GM06990 (cell line): ENCODE measurements around the gene DPH6.

Experiments used
- DNase-seq: peaks from one replicate; pipeline ENCODE4 v3.0.0-alpha.2; 2011; ENCODE audit not compliant: insufficient read length; ENCODE audit errors: extremely low read depth
- H3K27me3 ChIP-seq: replicated peaks from 2 replicates; pipeline ENCODE4 v1.6.0; 2011; ENCODE audit warnings: low read length; ENCODE audit not compliant: control insufficient read depth, insufficient read depth
- H3K36me3 ChIP-seq: 2 replicates; pipeline ENCODE4 v1.5.1; 2011; ENCODE audit warnings: low read length; ENCODE audit not compliant: control insufficient read depth, insufficient read depth
- H3K4me3 ChIP-seq: replicated peaks from 2 replicates; pipeline ENCODE4 v1.5.1; 2011; ENCODE audit warnings: low read depth, mild to moderate bottlenecking, control low read depth, low read length
- CTCF ChIP-seq: IDR thresholded peaks from 2 replicates; pipeline ENCODE4 v1.5.1; 2011; ENCODE audit warnings: low read length, control low read depth, mild to moderate bottlenecking, inconsistent platforms; ENCODE audit not compliant: insufficient read depth, poor library complexity, severe bottlenecking

DPH6 gene

GRCh38 chr15:35522061-35522460 is 23.9 kb downstream of the DPH6 start:
- no peak for TF ChIP-seq CTCF
- DNase-seq, result no peak
- Histone ChIP-seq H3K27me3 (no peaks in the 10 kb centered on the region), H3K4me3 (no peak overlapping the region), H3K36me3 (no peaks in the 10 kb centered on the region)

GRCh38 chr15:35519541-35520149 is 26.3 kb downstream of the DPH6 start:
- peak; percentile 16 for DNase-seq
- no peaks in the 10 kb centered on the region for H3K36me3 ChIP-seq
- peak; percentile 51 for TF ChIP-seq CTCF
- no peaks in the 10 kb centered on the region for H3K27me3 ChIP-seq
- H3K4me3 ChIP-seq, result no peak overlapping the region

GRCh38 chr15:35519052-35519451 is 26.9 kb downstream of the DPH6 start:
- no peak overlapping the region for H3K4me3 ChIP-seq
- no peaks in the 10 kb centered on the region for H3K36me3 ChIP-seq
- no peaks in the 10 kb centered on the region for H3K27me3 ChIP-seq
- TF ChIP-seq CTCF, result no peak
- DNase-seq, result no peak

- no peak overlapping the region for H3K4me3 ChIP-seq
- H3K27me3 ChIP-seq, result no peaks in the 10 kb centered on the region
- no peak for DNase-seq
- no peak for TF ChIP-seq CTCF
- no peaks in the 10 kb centered on the region for H3K36me3 ChIP-seq
Observed at GRCh38 chr15:35514759-35515158, 31.2 kb downstream of the DPH6 start.

GRCh38 chr15:35507932-35508638 is 37.9 kb downstream of the DPH6 start:
- Histone ChIP-seq H3K4me3 (no peak overlapping the region), H3K36me3 (no peaks in the 10 kb centered on the region), H3K27me3 (no peaks in the 10 kb centered on the region)
- no peak for TF ChIP-seq CTCF
- DNase-seq, result no peak
